Keratinocyte (primary cell): ENCODE results near the gene SYT1. TPM values are rescaled to one million over a fixed set of nuclear protein-coding genes. Genes with fewer than 3 reads are reported as not detected.
A peak's percentile ranks its signal among the peaks of the same experiment; 100 is the strongest.

Experiments used
- DNase-seq: peaks from one replicate; pipeline ENCODE4 v3.0.0-alpha.2; 2011; ENCODE audit warnings: low read depth, missing footprints, low spot score
- FAIRE-seq: peaks from 2 replicates; lab custom pipeline; 2011; peaks lifted over from hg19 to GRCh38; lab: Jason Lieb, UNC
- H2AFZ ChIP-seq: 2 replicates; pipeline ENCODE4 v1.6.0; 2012; ENCODE audit warnings: low read length, control low read depth, inconsistent platforms; ENCODE audit not compliant: control insufficient read depth
- H3K27ac ChIP-seq: 2 replicates; pipeline ENCODE4 v1.5.1; 2011; ENCODE audit warnings: low read length; ENCODE audit not compliant: control insufficient read depth, insufficient read depth
- H3K27me3 ChIP-seq: 3 replicates; pipeline ENCODE4 v1.6.0; 2011; ENCODE audit warnings: low read length; ENCODE audit not compliant: control insufficient read depth, insufficient read depth; ENCODE audit errors: extremely low read depth
- H3K36me3 ChIP-seq, 2 experiments: 2 replicates in 1 of 2; 3 replicates in 1 of 2; pipeline ENCODE4 v1.5.1; 2011; ENCODE audit warnings: low read length in 2 of 2, mild to moderate bottlenecking in 1 of 2; ENCODE audit not compliant: control insufficient read depth in 2 of 2, insufficient read depth in 2 of 2; ENCODE audit errors: extremely low read depth in 1 of 2
- H3K4me1 ChIP-seq: 3 replicates; pipeline ENCODE4 v1.5.1; 2011; ENCODE audit warnings: low read length; ENCODE audit not compliant: control insufficient read depth, insufficient read depth; ENCODE audit errors: extremely low read depth
- H3K4me2 ChIP-seq: 3 replicates; pipeline ENCODE4 v1.6.0; 2011; ENCODE audit warnings: low read depth, low read length; ENCODE audit not compliant: control insufficient read depth, insufficient read depth; ENCODE audit errors: extremely low read depth
- H3K4me3 ChIP-seq, 3 experiments: fragments of 200-600 bp in 1 of 3; sonication (generic) in 1 of 3; 2 replicates in 2 of 3; 3 replicates in 1 of 3; pipeline ENCODE4 v1.5.1; 2011 to 2016; ENCODE audit warnings: low read length in 3 of 3, mild to moderate bottlenecking in 3 of 3, control low read depth in 2 of 3, inconsistent platforms in 1 of 3, low read depth in 1 of 3, mixed read lengths in 1 of 3, mixed run types in 1 of 3, moderate library complexity in 1 of 3; ENCODE audit not compliant: control insufficient read depth in 2 of 3, insufficient read depth in 2 of 3; ENCODE audit errors: extremely low read depth in 1 of 3
- H3K79me2 ChIP-seq: 2 replicates; pipeline ENCODE4 v1.6.0; 2012; ENCODE audit warnings: low read length; ENCODE audit not compliant: control insufficient read depth, insufficient read depth
- H3K9ac ChIP-seq: 3 replicates; pipeline ENCODE4 v1.6.0; 2011; ENCODE audit warnings: low read length; ENCODE audit not compliant: control insufficient read depth, insufficient read depth; ENCODE audit errors: extremely low read depth
- H3K9me1 ChIP-seq: 3 replicates; pipeline ENCODE4 v1.6.0; 2011; ENCODE audit warnings: low read length; ENCODE audit not compliant: control insufficient read depth, insufficient read depth; ENCODE audit errors: extremely low read depth
- H3K9me3 ChIP-seq: 2 replicates; pipeline ENCODE4 v1.5.1; 2012; ENCODE audit warnings: low read depth, low read length; ENCODE audit not compliant: control insufficient read depth
- H4K20me1 ChIP-seq: 3 replicates; pipeline ENCODE4 v1.6.0; 2011; ENCODE audit warnings: low read length; ENCODE audit not compliant: control insufficient read depth, insufficient read depth; ENCODE audit errors: extremely low read depth
- EZH2 ChIP-seq: IDR thresholded peaks from one replicate; pipeline ENCODE4 v1.6.1; 2012; ENCODE audit warnings: inconsistent platforms, mild to moderate bottlenecking, low read length, moderate library complexity
- dilution Hi-C: fragments of 300-500 bp; cut with MboI; formaldehyde crosslinking; loops from one replicate; pipeline ENCODE4 v1.7.0; 2020; ENCODE audit warnings: low sequenced_read_pairs; ENCODE audit not compliant: extremely low pct_ligation_motif_present
- polyA plus RNA-seq, 5 experiments: library from polyadenylated mRNA; depleted of rRNA in 3 of 5; stranded (reverse) in 3 of 5; stranded (forward) in 1 of 5; unstranded in 1 of 5; fragments of >200 nt; gene quantifications; 1 replicate in 1 of 5; 2 replicates in 3 of 5; 3 replicates in 1 of 5; pipeline versions ENCODE4 v1.2.1 to v1.2.3, GENCODE V29; 2011 to 2012; ENCODE audit warnings: missing spikeins in 2 of 5, low read depth in 1 of 5, low replicate concordance in 1 of 5
- TF ChIP-seq, protein P1 (sequence below), 3 experiments: IDR thresholded peaks in 1 of 3; conservative IDR thresholded peaks in 1 of 3; optimal IDR thresholded peaks in 1 of 3; 2 replicates in 2 of 3; 3 replicates in 1 of 3; pipeline versions ENCODE3 to v1.5.1; 2011; ENCODE audit warnings: low read length in 3 of 3, mild to moderate bottlenecking in 3 of 3, moderate library complexity in 2 of 3, control low read depth in 1 of 3, inconsistent platforms in 1 of 3; ENCODE audit not compliant: insufficient read depth in 2 of 3; ENCODE audit errors: extremely low read depth in 1 of 3

The SYT1 gene
- polyA plus RNA-seq, 1 donor (not counting 4 experiments of a cell fraction or from before 2014, with no cell fraction given) = 6.1 TPM

GRCh38 chr12:79073506-79073905 is 208.9 kb downstream of the SYT1 start:
- Histone ChIP-seq H3K27me3 (no peaks in the 10 kb centered on the region), H3K27ac (no peak overlapping the region), H3K4me2 (no peak overlapping the region), H3K9me3 (no peaks in the 10 kb centered on the region), H4K20me1 (no peaks in the 10 kb centered on the region), H3K79me2 (no peaks in the 10 kb centered on the region), H2AFZ (no peak overlapping the region), H3K9ac (no peak overlapping the region), H3K4me3 (no peak overlapping the region), H3K4me1 (no peaks in the 10 kb centered on the region), H3K9me1 (no peaks in the 10 kb centered on the region), H3K36me3 (no peaks in the 10 kb centered on the region)
- TF ChIP-seq EZH2 = no peak
- TF ChIP-seq, protein P1, sequence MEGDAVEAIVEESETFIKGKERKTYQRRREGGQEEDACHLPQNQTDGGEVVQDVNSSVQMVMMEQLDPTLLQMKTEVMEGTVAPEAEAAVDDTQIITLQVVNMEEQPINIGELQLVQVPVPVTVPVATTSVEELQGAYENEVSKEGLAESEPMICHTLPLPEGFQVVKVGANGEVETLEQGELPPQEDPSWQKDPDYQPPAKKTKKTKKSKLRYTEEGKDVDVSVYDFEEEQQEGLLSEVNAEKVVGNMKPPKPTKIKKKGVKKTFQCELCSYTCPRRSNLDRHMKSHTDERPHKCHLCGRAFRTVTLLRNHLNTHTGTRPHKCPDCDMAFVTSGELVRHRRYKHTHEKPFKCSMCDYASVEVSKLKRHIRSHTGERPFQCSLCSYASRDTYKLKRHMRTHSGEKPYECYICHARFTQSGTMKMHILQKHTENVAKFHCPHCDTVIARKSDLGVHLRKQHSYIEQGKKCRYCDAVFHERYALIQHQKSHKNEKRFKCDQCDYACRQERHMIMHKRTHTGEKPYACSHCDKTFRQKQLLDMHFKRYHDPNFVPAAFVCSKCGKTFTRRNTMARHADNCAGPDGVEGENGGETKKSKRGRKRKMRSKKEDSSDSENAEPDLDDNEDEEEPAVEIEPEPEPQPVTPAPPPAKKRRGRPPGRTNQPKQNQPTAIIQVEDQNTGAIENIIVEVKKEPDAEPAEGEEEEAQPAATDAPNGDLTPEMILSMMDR (optimal IDR thresholded peaks at IDR 0.05 in 1 of 3, IDR thresholded peaks at IDR 0.05 in 1 of 3, conservative IDR thresholded peaks at IDR 0.05 in 1 of 3; ENCODE audit: extremely low read depth in 1 of 3, insufficient read depth in 2 of 3, low read length in 3 of 3) = no peak
- DNase-seq (no peak), FAIRE-seq (no peak)
- dilution Hi-C loops = no loop called here

DNA sequence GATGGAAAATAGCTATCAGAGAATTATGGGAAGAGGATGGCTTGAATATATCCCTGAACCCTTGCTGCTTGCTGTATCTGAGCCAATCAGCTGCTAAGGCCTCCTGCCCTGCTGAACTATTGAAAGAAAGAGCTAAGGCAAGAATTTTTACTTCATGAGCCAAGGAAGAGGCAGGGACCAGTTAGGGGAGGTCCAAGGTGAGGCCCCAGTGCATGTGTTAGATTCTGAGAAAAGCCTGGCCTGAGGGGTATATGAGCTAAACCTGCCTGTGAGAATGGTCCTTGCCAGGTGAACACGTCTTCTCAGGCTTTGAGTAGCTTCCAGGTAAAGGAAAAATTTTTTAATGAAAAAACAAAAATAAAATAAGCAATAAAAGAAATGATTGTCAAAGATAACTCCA is 218.0 kb downstream of the SYT1 start:
- Histone ChIP-seq H3K9me1 (no peaks in the 10 kb centered on the region), H2AFZ (peak overlapping the region; percentile 9), H3K27me3 (no peaks in the 10 kb centered on the region), H3K4me3 (no peak overlapping the region), H3K4me1 (no peaks in the 10 kb centered on the region), H3K36me3 (no peaks in the 10 kb centered on the region), H3K9me3 (no peaks in the 10 kb centered on the region), H3K4me2 (no peak overlapping the region), H3K9ac (no peak overlapping the region), H3K27ac (no peak overlapping the region), H4K20me1 (no peaks in the 10 kb centered on the region), H3K79me2 (no peaks in the 10 kb centered on the region)
- dilution Hi-C loops = no loop called here
- TF ChIP-seq, protein P1 (optimal IDR thresholded peaks at IDR 0.05 in 1 of 3, IDR thresholded peaks at IDR 0.05 in 1 of 3, conservative IDR thresholded peaks at IDR 0.05 in 1 of 3; ENCODE audit: extremely low read depth in 1 of 3, insufficient read depth in 2 of 3, low read length in 3 of 3) = no peak
- no peak for TF ChIP-seq EZH2
- DNase-seq = no peak
- no peak for FAIRE-seq
